Breast epithelium (tissue), 4 donors: Measurements from ENCODE around the gene OSBPL2. TPM values are rescaled to one million over a fixed set of nuclear protein-coding genes. Genes with fewer than 3 reads are reported as not detected.

Experiments used
- DNase-seq, 2 donors: peaks; one replicate each; pipeline ENCODE4 v3.0.0-alpha.2; 2019; ENCODE audit warnings: low spot score in 2 of 2
- H3K27ac ChIP-seq, 2 donors: fragments of 200-600 bp; sonication (generic) in 1 of 2; one replicate each; pipeline ENCODE4 v1.5.1; 2016 to 2019; ENCODE audit warnings: mild to moderate bottlenecking in 1 of 2
- H3K27me3 ChIP-seq, 2 donors: fragments of 200-600 bp; sonication (generic) in 1 of 2; one replicate each; pipeline versions ENCODE4 v1.5.1 to v1.6.0; 2017 to 2019; ENCODE audit warnings: control low read depth in 1 of 2, mild to moderate bottlenecking in 1 of 2
- H3K36me3 ChIP-seq: fragments of 200-600 bp; one replicate; pipeline ENCODE4 v1.5.1; 2019
- H3K4me1 ChIP-seq, 2 donors: fragments of 200-600 bp; sonication (generic); one replicate each; pipeline ENCODE4 v1.5.1; 2016 to 2019; ENCODE audit warnings: control low read depth in 1 of 2
- H3K4me3 ChIP-seq, 3 donors: fragments of 200-600 bp; sonication (generic); 1 replicate in 2 of 3; 2 replicates in 1 of 3; pipeline ENCODE4 v1.5.1; 2016 to 2019; ENCODE audit warnings: mild to moderate bottlenecking in 3 of 3, moderate library complexity in 2 of 3
- H3K9me3 ChIP-seq, 2 donors: fragments of 200-600 bp; sonication (generic) in 1 of 2; one replicate each; pipeline ENCODE4 v1.5.1; 2016 to 2019; ENCODE audit warnings: control low read depth in 1 of 2
- CTCF ChIP-seq, 3 donors: fragments of 450-650 bp; IDR thresholded peaks; one replicate each; pipeline ENCODE4 v1.5.1; 2016 to 2017; ENCODE audit warnings: antibody characterized with exemption in 3 of 3, mild to moderate bottlenecking in 3 of 3, moderate library complexity in 3 of 3
- POLR2A ChIP-seq: fragments of 450-650 bp; IDR thresholded peaks from one replicate; pipeline ENCODE4 v1.6.1; 2016; ENCODE audit warnings: antibody characterized with exemption, mild to moderate bottlenecking, moderate library complexity
- POLR2AphosphoS5 ChIP-seq, 3 donors: sonication (generic); formaldehyde crosslinking; IDR thresholded peaks; one replicate each; pipeline ENCODE4 v1.6.1; 2017; ENCODE audit warnings: antibody characterized with exemption in 3 of 3
- intact Hi-C: fragments of 100-400 bp; cut with DNase I; formaldehyde crosslinking; loops from one replicate; pipeline ENCODE4 v1.15.1; 2023; ENCODE audit warnings: low total_unique reads
- total RNA-seq, 3 donors: library from RNA; depleted of rRNA; stranded (reverse); fragments of >200 nt; gene quantifications; one replicate each; pipeline ENCODE4 v1.1.0, GENCODE V29; 2016

The OSBPL2 gene
- total RNA-seq, 3 donors from 2014 or later: 25.0 to 46.1 (median 38.0) TPM

GRCh38 chr20:62293111-62293784 lies 54.9 kb downstream of the OSBPL2 start:
- Histone ChIP-seq H3K9me3 (no peaks in the 10 kb centered on the region), H3K36me3 (no peaks in the 10 kb centered on the region), H3K4me1 (no peaks in the 10 kb centered on the region), H3K27ac (no peak overlapping the region), H3K27me3 (no peaks in the 10 kb centered on the region), H3K4me3 (no peak overlapping the region)
- intact Hi-C loops: no loop called here
- no peak for TF ChIP-seq POLR2A
- TF ChIP-seq CTCF (IDR thresholded peaks at IDR 0.05): no peak
- no peak for TF ChIP-seq POLR2AphosphoS5 (IDR thresholded peaks at IDR 0.05)
- DNase-seq: no peak

- H3K27ac ChIP-seq: no peak overlapping the region
- no peaks in the 10 kb centered on the region for H3K27me3 ChIP-seq
- H3K36me3 ChIP-seq: no peaks in the 10 kb centered on the region
- no peaks in the 10 kb centered on the region for H3K9me3 ChIP-seq
- intact Hi-C loops: no loop called here
- no peak overlapping the region for H3K4me3 ChIP-seq
- DNase-seq: no peak
- H3K4me1 ChIP-seq: no peaks in the 10 kb centered on the region
- TF ChIP-seq POLR2AphosphoS5 (IDR thresholded peaks at IDR 0.05) (no peak), CTCF (IDR thresholded peaks at IDR 0.05) (no peak), POLR2A (no peak)
Measured at GRCh38 chr20:62293946-62294345, 55.6 kb downstream of the OSBPL2 start.

GRCh38 chr20:62294516-62294915 lies 56.2 kb downstream of the OSBPL2 start:
- Histone ChIP-seq H3K4me3 (no peak overlapping the region), H3K9me3 (no peaks in the 10 kb centered on the region), H3K4me1 (no peaks in the 10 kb centered on the region), H3K36me3 (no peaks in the 10 kb centered on the region), H3K27ac (no peak overlapping the region), H3K27me3 (no peaks in the 10 kb centered on the region)
- intact Hi-C loops: no loop called here
- no peak for DNase-seq
- no peak for TF ChIP-seq CTCF (IDR thresholded peaks at IDR 0.05)
- TF ChIP-seq POLR2AphosphoS5 (IDR thresholded peaks at IDR 0.05): no peak
- TF ChIP-seq POLR2A: no peak

GRCh38 chr20:62296724-62297448 lies 58.6 kb downstream of the OSBPL2 start:
- H3K27me3 ChIP-seq: no peaks in the 10 kb centered on the region
- H3K4me3 ChIP-seq: no peak overlapping the region
- H3K4me1 ChIP-seq: no peaks in the 10 kb centered on the region
- DNase-seq: no peak
- H3K36me3 ChIP-seq: no peaks in the 10 kb centered on the region
- no peaks in the 10 kb centered on the region for H3K9me3 ChIP-seq
- intact Hi-C loops: no loop called here
- TF ChIP-seq POLR2A: no peak
- no peak for TF ChIP-seq CTCF (IDR thresholded peaks at IDR 0.05)
- no peak for TF ChIP-seq POLR2AphosphoS5 (IDR thresholded peaks at IDR 0.05)
- no peak overlapping the region for H3K27ac ChIP-seq

- TF ChIP-seq CTCF (IDR thresholded peaks at IDR 0.05) (no peak), POLR2AphosphoS5 (IDR thresholded peaks at IDR 0.05) (no peak), POLR2A (no peak)
- intact Hi-C loops: no loop called here
- Histone ChIP-seq H3K36me3 (no peaks in the 10 kb centered on the region), H3K9me3 (no peaks in the 10 kb centered on the region), H3K4me1 (no peaks in the 10 kb centered on the region), H3K27ac (no peak overlapping the region), H3K4me3 (no peak overlapping the region), H3K27me3 (no peaks in the 10 kb centered on the region)
- no peak for DNase-seq
Measured at GRCh38 chr20:62297449-62298227, 59.3 kb downstream of the OSBPL2 start.
